ENCODE measurements around the gene TM2D1. TPM values are rescaled to one million over a fixed set of nuclear protein-coding genes. Genes with fewer than 3 reads are reported as not detected.
A peak's percentile ranks its signal among the peaks of the same experiment; 100 is the strongest.

Gene TM2D1
- total RNA-seq, 4 donors from 2014 or later, result 50.5 to 73.0 (median 65.7) TPM

DNA sequence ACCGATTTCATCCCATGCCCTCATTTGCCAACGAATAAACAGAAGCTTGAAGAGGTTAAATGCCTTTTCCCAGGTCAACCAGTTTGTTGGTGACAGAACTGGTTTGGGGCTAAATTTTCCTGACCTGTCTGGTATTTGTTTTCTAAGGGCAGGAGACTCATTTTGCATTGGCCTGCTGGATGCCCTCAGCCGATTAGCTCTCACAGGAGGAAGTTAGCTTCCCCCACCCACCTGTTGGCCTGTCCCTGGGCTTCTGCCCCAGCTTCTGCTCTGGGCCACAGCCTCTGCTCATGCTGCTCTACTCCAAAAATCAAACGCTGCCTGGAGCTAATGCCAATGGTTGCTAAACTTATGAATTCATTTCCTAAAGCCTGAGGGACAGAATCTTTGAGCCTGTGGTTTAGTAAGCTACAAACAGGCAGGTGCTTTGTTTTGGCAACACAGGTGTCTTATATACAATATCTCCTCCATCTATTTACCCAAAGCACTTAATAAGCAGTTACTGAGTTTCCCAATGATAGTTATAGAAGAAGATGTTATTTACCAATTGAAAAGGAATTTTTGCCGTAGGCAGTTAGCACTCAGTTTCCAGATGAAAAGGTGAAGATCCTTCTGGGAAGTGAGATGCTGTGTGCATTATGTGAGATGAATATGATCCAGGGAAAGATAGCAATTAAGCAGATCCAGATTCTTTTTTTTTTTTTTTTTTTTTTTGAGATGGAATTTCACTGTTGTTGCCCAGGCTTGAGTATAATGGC, 82.3 kb downstream of the TM2D1 start:
- WGBS, 2 donors (ENCODE audit: low coverage in 1 of 2), result 63 to 77% methylated on average over 5 of the region's 5 CpGs
- no peaks in the 10 kb centered on the region for H3K9me3 ChIP-seq
- no peak for ATAC-seq
- H3K4me3 ChIP-seq, result no peak overlapping the region
- TF ChIP-seq EP300 (IDR thresholded peaks at IDR 0.05) (no peak), POLR2A (IDR thresholded peaks at IDR 0.05) (no peak), POLR2AphosphoS5 (IDR thresholded peaks at IDR 0.05) (no peak)
- TF ChIP-seq, protein P1, sequence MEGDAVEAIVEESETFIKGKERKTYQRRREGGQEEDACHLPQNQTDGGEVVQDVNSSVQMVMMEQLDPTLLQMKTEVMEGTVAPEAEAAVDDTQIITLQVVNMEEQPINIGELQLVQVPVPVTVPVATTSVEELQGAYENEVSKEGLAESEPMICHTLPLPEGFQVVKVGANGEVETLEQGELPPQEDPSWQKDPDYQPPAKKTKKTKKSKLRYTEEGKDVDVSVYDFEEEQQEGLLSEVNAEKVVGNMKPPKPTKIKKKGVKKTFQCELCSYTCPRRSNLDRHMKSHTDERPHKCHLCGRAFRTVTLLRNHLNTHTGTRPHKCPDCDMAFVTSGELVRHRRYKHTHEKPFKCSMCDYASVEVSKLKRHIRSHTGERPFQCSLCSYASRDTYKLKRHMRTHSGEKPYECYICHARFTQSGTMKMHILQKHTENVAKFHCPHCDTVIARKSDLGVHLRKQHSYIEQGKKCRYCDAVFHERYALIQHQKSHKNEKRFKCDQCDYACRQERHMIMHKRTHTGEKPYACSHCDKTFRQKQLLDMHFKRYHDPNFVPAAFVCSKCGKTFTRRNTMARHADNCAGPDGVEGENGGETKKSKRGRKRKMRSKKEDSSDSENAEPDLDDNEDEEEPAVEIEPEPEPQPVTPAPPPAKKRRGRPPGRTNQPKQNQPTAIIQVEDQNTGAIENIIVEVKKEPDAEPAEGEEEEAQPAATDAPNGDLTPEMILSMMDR (IDR thresholded peaks at IDR 0.05), result no peak
- H3K36me3 ChIP-seq, result no peaks in the 10 kb centered on the region
- H3K27ac ChIP-seq, result peak overlapping the region in 3 of 4 donors; percentile 8 to 86 (median 81)
- no peaks in the 10 kb centered on the region for H3K27me3 ChIP-seq
- H3K4me1 ChIP-seq, result peaks cover 3 to 50% (median 21%) of the 10 kb centered on the region in 3 donors

DNA sequence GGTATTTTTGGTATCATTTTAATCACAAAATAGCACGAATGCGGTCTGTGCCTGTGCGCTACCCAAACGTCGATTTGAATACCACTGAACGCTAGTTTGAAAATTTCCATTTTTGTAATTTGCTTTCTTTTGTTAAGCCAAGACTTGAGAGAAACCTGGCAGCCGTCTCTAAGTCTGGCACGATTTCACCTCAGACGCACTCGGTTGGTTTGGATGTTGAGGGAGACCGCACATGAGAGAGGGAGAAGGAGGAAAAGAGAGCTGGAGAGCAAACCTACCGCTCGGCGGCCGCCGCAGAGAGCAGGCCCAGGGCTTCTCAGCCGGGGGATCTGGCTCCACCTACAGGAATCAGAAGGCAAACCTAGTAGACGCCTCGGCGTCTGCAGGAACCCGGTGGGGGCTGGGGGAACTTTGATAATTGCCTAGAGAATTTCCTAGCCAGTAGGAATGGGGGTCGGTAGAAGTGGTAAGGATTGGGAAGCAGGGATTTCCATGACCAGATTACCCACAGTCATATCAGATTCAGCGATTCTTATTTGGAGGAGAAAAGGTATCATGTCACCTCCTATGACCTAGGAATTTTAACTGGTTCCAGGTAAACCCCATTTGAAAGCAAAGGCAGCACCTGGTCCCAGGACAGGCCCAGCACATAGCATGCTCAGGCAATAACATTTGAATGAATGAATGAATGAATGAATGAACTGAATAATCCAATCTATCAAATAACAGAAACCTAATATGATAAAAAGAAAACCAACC, 83.2 kb downstream of the TM2D1 start:
- 22 to 32% methylated on average over 11 to 18 of the region's 23 CpGs for WGBS, 2 donors (ENCODE audit: low coverage in 1 of 2)
- Histone ChIP-seq H3K36me3 (no peaks in the 10 kb centered on the region), H3K9me3 (no peaks in the 10 kb centered on the region), H3K27me3 (no peaks in the 10 kb centered on the region), H3K27ac (peak overlapping the region; percentile 66 to 90 (median 84)), H3K4me1 (peaks cover 3 to 56% (median 21%) of the 10 kb centered on the region in 3 donors), H3K4me3 (peak overlapping the region; percentile 32 to 35)
- peak; percentile 70 for ATAC-seq
- TF ChIP-seq EP300 (IDR thresholded peaks at IDR 0.05) (no peak), POLR2A (IDR thresholded peaks at IDR 0.05) (no peak), POLR2AphosphoS5 (IDR thresholded peaks at IDR 0.05) (peak; percentile 51)
- TF ChIP-seq, protein P1 (IDR thresholded peaks at IDR 0.05), result peak; percentile 57 to 85 (median 70)

DNA sequence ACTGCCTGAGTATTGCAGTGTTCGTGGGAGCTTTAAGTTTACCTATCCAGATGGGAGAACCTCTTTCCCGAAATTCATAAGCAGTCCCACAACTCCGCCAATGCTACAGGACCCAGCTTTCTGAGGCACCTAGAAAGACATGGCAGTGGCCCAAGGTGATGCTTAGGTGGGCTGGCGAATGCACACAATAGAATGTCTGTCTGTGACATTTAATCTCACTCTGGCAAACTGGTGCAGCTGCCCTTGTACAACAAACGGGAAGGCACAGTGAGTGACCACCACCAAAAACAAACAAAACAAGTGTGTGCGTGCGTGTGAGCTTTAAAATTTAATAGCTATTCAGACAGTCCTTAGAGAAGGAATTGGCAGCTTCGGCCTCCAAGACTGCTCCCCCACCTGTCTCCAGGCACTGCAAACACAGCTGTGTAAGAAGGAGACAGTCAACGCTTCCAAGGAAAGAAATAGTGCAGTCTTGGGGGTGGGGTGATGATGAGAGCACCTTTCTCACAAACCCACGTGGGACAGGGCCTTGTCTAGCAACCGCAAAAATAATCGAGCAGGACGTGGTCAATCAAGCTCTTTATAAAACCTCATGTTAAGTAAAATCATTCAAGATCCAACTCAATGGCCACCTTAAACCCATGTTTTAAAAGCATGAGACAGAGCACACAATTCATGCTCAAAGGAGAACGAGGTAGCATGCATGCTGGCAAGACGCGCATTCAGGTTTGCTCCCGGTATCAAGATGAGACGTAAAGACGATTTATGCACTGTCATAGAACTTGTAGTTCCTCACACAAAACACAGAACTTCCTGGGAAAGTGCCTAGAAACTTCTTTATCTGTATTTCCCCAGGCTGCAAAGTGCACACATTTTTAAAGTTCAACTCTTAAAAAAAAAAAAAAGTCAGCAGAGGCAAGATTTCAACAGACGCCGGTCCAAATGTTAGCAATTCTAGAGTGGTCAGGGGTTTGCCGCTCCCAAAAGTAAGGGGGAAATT, 84.1 kb downstream of the TM2D1 start:
- 52 to 56% methylated on average over 12 to 20 of the region's 22 CpGs for WGBS, 2 donors (ENCODE audit: low coverage in 1 of 2)
- H3K4me3 ChIP-seq, result peak overlapping the region; percentile 32 to 35
- H3K27me3 ChIP-seq, result no peaks in the 10 kb centered on the region
- TF ChIP-seq, protein P1 (IDR thresholded peaks at IDR 0.05), result no peak
- TF ChIP-seq EP300 (IDR thresholded peaks at IDR 0.05) (no peak), POLR2AphosphoS5 (IDR thresholded peaks at IDR 0.05) (no peak), POLR2A (IDR thresholded peaks at IDR 0.05) (no peak)
- H3K27ac ChIP-seq, result peak overlapping the region; percentile 81 to 90 (median 86)
- H3K36me3 ChIP-seq, result no peaks in the 10 kb centered on the region
- H3K4me1 ChIP-seq, result peaks cover 3 to 59% (median 21%) of the 10 kb centered on the region in 3 donors
- no peaks in the 10 kb centered on the region for H3K9me3 ChIP-seq
- ATAC-seq, result peak; percentile 16

DNA sequence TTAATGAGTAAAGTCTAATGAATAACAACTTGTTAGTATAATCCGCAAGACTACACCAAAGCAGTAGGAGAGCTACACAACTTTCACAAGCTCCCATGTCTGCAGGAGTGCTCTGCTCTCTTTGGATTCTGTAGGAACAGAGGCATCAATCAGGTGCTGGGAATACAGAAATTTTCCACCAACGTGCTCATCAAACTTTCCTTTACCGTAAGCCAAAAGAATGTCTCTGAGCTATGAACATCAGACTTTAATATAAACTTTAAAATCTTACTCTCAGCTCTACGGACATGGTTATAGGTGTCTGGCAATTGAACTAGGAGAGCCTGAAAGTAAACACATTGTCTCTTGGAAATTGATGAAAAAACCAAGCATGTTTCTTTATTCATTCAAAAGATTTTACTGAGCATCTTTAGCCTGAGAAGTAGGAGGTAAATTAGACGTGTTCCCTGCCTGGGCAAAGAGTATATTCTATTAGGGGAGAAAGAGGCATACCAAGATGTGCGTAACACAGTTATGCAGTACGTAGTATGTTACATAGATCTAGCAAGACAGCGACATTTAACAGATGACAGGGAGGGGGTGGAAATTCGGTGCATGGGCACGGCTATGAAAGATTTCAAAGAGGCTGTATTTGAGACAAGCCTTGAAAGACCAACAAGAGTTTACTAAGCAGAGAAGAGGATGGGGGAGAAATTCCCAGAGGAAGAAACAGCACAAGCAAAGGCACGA, 85.2 kb downstream of the TM2D1 start:
- Histone ChIP-seq H3K4me1 (peaks cover 3 to 59% (median 21%) of the 10 kb centered on the region in 3 donors), H3K4me3 (no peak overlapping the region), H3K9me3 (no peaks in the 10 kb centered on the region), H3K36me3 (no peaks in the 10 kb centered on the region), H3K27ac (peak overlapping the region; percentile 81 to 90 (median 86)), H3K27me3 (no peaks in the 10 kb centered on the region)
- TF ChIP-seq POLR2AphosphoS5 (IDR thresholded peaks at IDR 0.05), result peak; percentile 18
- no peak for TF ChIP-seq EP300 (IDR thresholded peaks at IDR 0.05)
- no peak for ATAC-seq
- 41 to 51% methylated on average over 10 of the region's 11 CpGs for WGBS, 2 donors (ENCODE audit: low coverage in 1 of 2)
